GM23248 (cell line): Measurements from ENCODE around the gene SRPK3. TPM values are rescaled to one million over a fixed set of nuclear protein-coding genes. Genes with fewer than 3 reads are reported as not detected.
A peak's percentile ranks its signal among the peaks of the same experiment; 100 is the strongest.
"Not testable (repeated sequence)": the region's sequence is repeated elsewhere in the genome, so short reads cannot be mapped to it uniquely, and the experiment has no call there.

Experiments used
- DNase-seq: peaks from one replicate; pipeline ENCODE4 v3.0.0-alpha.2; 2015
- H2AFZ ChIP-seq: fragments of 200-600 bp; sonication (generic); 2 replicates; pipeline ENCODE4 v1.6.1; 2016; ENCODE audit warnings: antibody characterized with exemption
- H3F3A ChIP-seq: fragments of 200-600 bp; sonication (generic); 2 replicates; pipeline ENCODE4 v1.6.1; 2016; ENCODE audit warnings: mild to moderate bottlenecking, antibody characterized with exemption, mixed run types; ENCODE audit not compliant: insufficient read depth
- H3K27ac ChIP-seq: fragments of 200-600 bp; sonication (generic); 2 replicates; pipeline ENCODE4 v1.5.1; 2016; ENCODE audit warnings: mild to moderate bottlenecking
- H3K27me3 ChIP-seq: fragments of 200-600 bp; sonication (generic); replicated peaks from 2 replicates; pipeline ENCODE4 v1.6.1; 2016; ENCODE audit warnings: mild to moderate bottlenecking; ENCODE audit not compliant: insufficient read depth
- H3K36me3 ChIP-seq: fragments of 200-600 bp; sonication (generic); 2 replicates; pipeline ENCODE4 v1.6.1; 2016; ENCODE audit warnings: low read depth, mild to moderate bottlenecking
- H3K4me1 ChIP-seq: fragments of 200-600 bp; sonication (generic); 2 replicates; pipeline ENCODE4 v1.6.1; 2016; ENCODE audit warnings: mild to moderate bottlenecking; ENCODE audit not compliant: insufficient read depth
- H3K4me2 ChIP-seq: fragments of 200-600 bp; sonication (generic); one replicate; pipeline ENCODE4 v1.6.1; 2016; ENCODE audit warnings: mild to moderate bottlenecking; ENCODE audit not compliant: unreplicated experiment
- H3K4me3 ChIP-seq: fragments of 200-600 bp; sonication (generic); 2 replicates; pipeline ENCODE4 v1.5.1; 2016; ENCODE audit warnings: mild to moderate bottlenecking
- H3K79me2 ChIP-seq: fragments of 200-600 bp; sonication (generic); 2 replicates; pipeline ENCODE4 v1.6.1; 2016; ENCODE audit warnings: mild to moderate bottlenecking; ENCODE audit not compliant: insufficient read depth
- H3K9ac ChIP-seq: fragments of 200-600 bp; sonication (generic); 2 replicates; pipeline ENCODE4 v1.6.1; 2016; ENCODE audit warnings: mild to moderate bottlenecking
- H3K9me2 ChIP-seq: fragments of 200-600 bp; sonication (generic); 2 replicates; pipeline ENCODE4 v1.6.1; 2016; ENCODE audit warnings: mixed run types, mild to moderate bottlenecking, moderate library complexity; ENCODE audit not compliant: insufficient read depth
- H3K9me3 ChIP-seq: fragments of 200-600 bp; sonication (generic); one replicate; pipeline ENCODE4 v1.6.1; 2017; ENCODE audit warnings: low read depth
- H4K20me1 ChIP-seq: fragments of 200-600 bp; sonication (generic); 2 replicates; pipeline ENCODE4 v1.6.0; 2016; ENCODE audit not compliant: insufficient read depth
- EZH2 ChIP-seq: fragments of 200-600 bp; sonication (generic); IDR thresholded peaks from 2 replicates; pipeline ENCODE4 v1.6.1; 2018; ENCODE audit warnings: antibody characterized with exemption, mild to moderate bottlenecking; ENCODE audit not compliant: insufficient read depth, poor library complexity, severe bottlenecking
- EZH2phosphoT487 ChIP-seq: fragments of 200-600 bp; sonication (generic); IDR thresholded peaks from 2 replicates; pipeline ENCODE4 v1.6.1; 2018; ENCODE audit warnings: antibody characterized with exemption, moderate library complexity, mild to moderate bottlenecking, low read depth; ENCODE audit not compliant: insufficient read depth
- WGBS, 2 experiments: methylation state at CpG; one replicate each; pipeline ENCODE4 v1.1.6; 2015 to 2017; ENCODE audit warnings: low lambda C conversion rate in 2 of 2, low coverage in 1 of 2; ENCODE audit errors: missing lambda C conversion rate in 2 of 2; 5-methylcytosine and 5-hydroxymethylcytosine counted together
- in situ Hi-C: fragments of 300-500 bp; cut with MboI; formaldehyde crosslinking; loops from 2 replicates; pipeline ENCODE4 v1.15.0; 2020
- polyA plus RNA-seq: library from polyadenylated mRNA; unstranded; fragments of >200 nt; fragmentation: Nextera tagmentation; extraction: Ambion mirVana; gene quantifications from 2 replicates; pipeline ENCODE4 v1.2.1, GENCODE V29; 2016
- total RNA-seq: library from RNA; depleted of rRNA; stranded (reverse); fragments of >200 nt; shearing (Covaris generic); gene quantifications from 2 replicates; pipeline ENCODE4 v1.2.3, GENCODE V29; 2014

The SRPK3 gene
- total and polyA plus RNA-seq, 2 experiments from 2014 or later: 0.53 to 0.86 TPM

DNA sequence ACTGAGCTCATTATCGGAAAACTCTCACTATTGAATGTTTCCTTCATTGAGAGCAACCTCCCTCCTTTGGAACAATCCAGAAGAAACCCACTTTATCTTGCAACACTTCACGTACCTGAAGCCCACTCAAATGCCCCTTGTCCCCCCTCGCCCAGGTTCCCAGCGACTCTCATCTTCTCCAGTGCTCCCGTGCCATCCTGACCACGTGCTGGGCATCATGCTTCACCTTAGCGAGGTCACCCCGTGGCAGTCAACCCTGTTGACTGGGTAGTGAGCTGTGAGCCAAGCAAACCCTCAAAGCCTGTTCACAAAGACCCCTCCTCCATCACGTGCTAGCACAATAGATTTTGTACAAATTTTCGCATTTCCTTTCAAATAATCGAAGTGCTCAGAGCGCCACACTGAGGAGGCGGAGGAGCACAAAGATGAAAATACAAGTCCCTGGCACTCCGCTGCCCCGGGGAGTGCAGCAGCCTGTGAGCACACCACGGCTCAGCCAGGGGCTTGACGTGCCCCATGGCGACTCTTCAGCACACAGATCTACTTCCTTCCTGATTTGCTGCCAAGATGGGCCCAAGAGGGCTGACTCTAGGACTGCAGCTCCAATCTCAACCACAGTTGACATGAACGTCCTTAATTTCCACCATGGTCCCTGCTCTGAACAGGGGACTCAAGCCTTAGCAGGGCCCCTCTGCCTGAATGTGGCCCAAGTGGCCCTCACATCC, 33.9 kb downstream of the SRPK3 start:
- TF ChIP-seq EZH2phosphoT487: no peak
- no peak for TF ChIP-seq EZH2
- Histone ChIP-seq H4K20me1 (no peaks in the 10 kb centered on the region), H3K79me2 (no peaks in the 10 kb centered on the region), H3F3A (no peaks in the 10 kb centered on the region), H3K27ac (no peak overlapping the region), H3K9me3 (no peaks in the 10 kb centered on the region), H3K36me3 (no peaks in the 10 kb centered on the region), H3K27me3 (no peaks in the 10 kb centered on the region), H3K4me2 (no peak overlapping the region), H3K4me3 (no peak overlapping the region), H3K9me2 (no peaks in the 10 kb centered on the region), H3K9ac (no peak overlapping the region), H3K4me1 (no peaks in the 10 kb centered on the region), H2AFZ (no peak overlapping the region)
- DNase-seq: no peak
- in situ Hi-C loops: no loop called here
- WGBS, 2 experiments: 75% methylated on average over 15 to 16 of the region's 19 CpGs

GRCh38 chrX:153816831-153817690, 36.2 kb downstream of the SRPK3 start:
- in situ Hi-C loops: no loop called here
- Histone ChIP-seq H3K79me2 (no peaks in the 10 kb centered on the region), H3K27me3 (no peaks in the 10 kb centered on the region), H3K9me2 (no peaks in the 10 kb centered on the region), H2AFZ (no peak overlapping the region), H3K4me1 (no peaks in the 10 kb centered on the region), H3F3A (no peaks in the 10 kb centered on the region), H3K9me3 (no peaks in the 10 kb centered on the region), H3K36me3 (no peaks in the 10 kb centered on the region), H3K27ac (no peak overlapping the region), H3K4me3 (no peak overlapping the region), H4K20me1 (no peaks in the 10 kb centered on the region), H3K9ac (no peak overlapping the region), H3K4me2 (no peak overlapping the region)
- 75 to 77% methylated on average over 20 to 25 of the region's 25 CpGs for WGBS, 2 experiments
- DNase-seq: no peak
- TF ChIP-seq EZH2phosphoT487 (no peak), EZH2 (no peak)

- H3K36me3 ChIP-seq, H3K9ac ChIP-seq, H3K79me2 ChIP-seq, H4K20me1 ChIP-seq, H3K9me3 ChIP-seq, H3F3A ChIP-seq, in situ Hi-C loops, H3K4me1 ChIP-seq, H3K27ac ChIP-seq, H3K4me3 ChIP-seq, H3K9me2 ChIP-seq, H3K27me3 ChIP-seq, H2AFZ ChIP-seq, H3K4me2 ChIP-seq, DNase-seq: not testable (repeated sequence)
- WGBS, 2 experiments: 91% methylated on average over 9 of the region's 9 CpGs
These were observed 37.2 kb downstream of the SRPK3 start for GRCh38 chrX:153818064-153818463.

DNA sequence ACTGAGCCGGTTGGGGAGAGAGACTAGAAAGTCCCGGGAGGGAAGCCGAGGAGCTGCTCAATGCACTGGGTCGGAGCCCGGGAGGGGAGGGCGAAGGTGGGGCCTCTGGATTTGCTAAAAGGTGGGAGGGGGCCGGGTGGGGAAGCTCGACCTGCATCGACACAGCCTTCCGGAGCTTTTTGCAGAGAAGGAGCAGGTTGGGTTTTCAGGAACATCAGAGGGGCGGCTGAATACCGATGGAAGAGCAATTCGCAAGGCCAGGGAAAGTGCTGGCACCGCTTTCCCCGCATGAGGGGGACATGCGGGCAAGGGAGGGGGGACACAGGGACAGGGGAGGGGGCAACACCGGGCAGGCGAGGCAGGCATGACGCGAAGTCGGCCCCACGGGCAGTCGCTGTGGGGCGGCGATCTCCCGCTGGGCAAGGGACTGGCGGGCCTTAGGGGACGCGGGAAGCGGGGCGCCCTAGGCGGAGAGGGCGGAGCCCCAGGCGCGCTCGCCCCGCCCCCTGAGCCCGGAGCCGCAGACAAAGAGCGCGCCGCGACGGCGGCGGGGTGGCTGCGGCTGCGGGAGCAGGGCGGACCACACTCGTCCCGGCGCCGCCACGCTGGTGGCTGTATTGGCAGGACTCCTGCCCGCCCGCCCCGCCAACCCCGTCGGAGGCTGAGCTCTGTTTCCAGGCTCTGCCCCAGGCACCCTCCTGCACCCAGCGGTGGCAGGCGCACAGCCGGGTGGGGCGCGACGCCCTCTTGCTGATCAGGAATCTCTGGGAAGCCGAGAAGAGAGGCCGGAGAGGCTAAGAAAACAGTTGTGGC, 37.9 kb downstream of the SRPK3 start:
- Histone ChIP-seq H3K9me2 (no peaks in the 10 kb centered on the region), H3K4me3 (peak overlapping the region; percentile 57), H3K9ac (0 out of 2 replicates have a peak overlapping the region, but pooled peaks have one; percentile 21), H3K4me1 (no peaks in the 10 kb centered on the region), H3K9me3 (no peaks in the 10 kb centered on the region), H3K27me3 (no peaks in the 10 kb centered on the region), H3F3A (no peaks in the 10 kb centered on the region), H3K27ac (no peak overlapping the region), H3K79me2 (no peaks in the 10 kb centered on the region), H3K4me2 (peak overlapping the region; percentile 48), H2AFZ (peak overlapping the region; percentile 51), H4K20me1 (no peaks in the 10 kb centered on the region), H3K36me3 (no peaks in the 10 kb centered on the region)
- peak; percentile 43 for DNase-seq
- in situ Hi-C loops: no loop called here
- TF ChIP-seq EZH2: no peak
- TF ChIP-seq EZH2phosphoT487: no peak
- WGBS, 2 experiments: 21 to 29% methylated on average over 13 to 17 of the region's 67 CpGs
